ENCODE data around the gene AGTRAP.

AGTRAP gene

GRCh38 chr1:11765661-11766428 is 29.9 kb downstream of the AGTRAP start:
- H3K4me3 ChIP-seq (ENCODE audit: low read depth, low read length), result no peak overlapping the region
- in situ Hi-C loops (cut with HindIII; ENCODE audit: low sequenced_read_pairs), result no loop called here
- DNase-seq (ENCODE audit: low read depth), result no peak
- no peak for TF ChIP-seq CTCF (IDR thresholded peaks at IDR 0.05; ENCODE audit: low read depth, low read length, missing control alignments)

- DNase-seq (ENCODE audit: low read depth), result no peak
- in situ Hi-C loops (cut with HindIII; ENCODE audit: low sequenced_read_pairs), result no loop called here
- H3K4me3 ChIP-seq (ENCODE audit: low read depth, low read length), result no peak overlapping the region
- TF ChIP-seq CTCF (IDR thresholded peaks at IDR 0.05; ENCODE audit: low read depth, low read length, missing control alignments), result no peak
Measured at GRCh38 chr1:11766429-11766776, 30.5 kb downstream of the AGTRAP start.

DNA sequence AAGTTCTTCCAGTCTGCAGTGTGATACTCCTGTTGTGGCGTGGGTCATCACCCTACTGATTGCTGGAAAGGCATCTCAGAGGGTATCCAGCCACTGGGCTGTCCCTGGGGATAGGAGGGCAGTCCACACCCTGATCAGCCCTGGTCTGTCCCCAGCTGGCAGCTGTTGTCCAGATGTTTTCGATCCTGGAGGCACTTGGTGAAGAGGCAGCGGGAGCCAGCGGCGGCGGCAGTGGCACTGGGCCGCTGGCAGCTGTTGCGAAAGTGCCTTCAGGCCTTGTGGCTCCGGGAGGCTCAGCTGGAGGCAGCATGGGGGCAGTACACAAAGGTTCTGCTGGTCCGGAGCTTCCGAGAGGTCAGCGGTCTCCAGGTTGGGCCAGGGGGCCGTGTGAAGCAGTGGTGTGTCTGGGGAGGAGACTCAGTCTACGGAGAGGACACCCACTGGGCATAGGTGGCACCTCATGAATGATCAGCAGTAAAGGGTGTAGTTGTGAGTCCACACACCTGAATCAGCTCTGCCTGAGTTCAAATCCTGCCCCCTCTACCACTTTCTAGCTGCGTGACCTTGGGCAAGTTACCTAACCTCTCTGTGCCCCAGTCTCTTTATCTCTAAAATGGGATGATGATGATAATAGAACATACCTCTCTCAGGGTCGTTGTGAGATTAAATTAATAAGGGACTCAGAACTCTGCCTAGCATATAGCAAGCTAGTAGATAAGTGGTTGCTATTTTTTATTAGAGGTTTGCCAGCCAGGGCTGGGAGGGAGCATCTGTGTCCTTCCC is 32.2 kb downstream of the AGTRAP start:
- in situ Hi-C loops (cut with HindIII; ENCODE audit: low sequenced_read_pairs), result no loop called here
- no peak for TF ChIP-seq CTCF (IDR thresholded peaks at IDR 0.05; ENCODE audit: low read depth, low read length, missing control alignments)
- DNase-seq (ENCODE audit: low read depth), result no peak
- no peak overlapping the region for H3K4me3 ChIP-seq (ENCODE audit: low read depth, low read length)

GRCh38 chr1:11768821-11769220 is 32.9 kb downstream of the AGTRAP start:
- DNase-seq (ENCODE audit: low read depth), result no peak
- in situ Hi-C loops (cut with HindIII; ENCODE audit: low sequenced_read_pairs), result no loop called here
- no peak overlapping the region for H3K4me3 ChIP-seq (ENCODE audit: low read depth, low read length)
- no peak for TF ChIP-seq CTCF (IDR thresholded peaks at IDR 0.05; ENCODE audit: low read depth, low read length, missing control alignments)

DNA sequence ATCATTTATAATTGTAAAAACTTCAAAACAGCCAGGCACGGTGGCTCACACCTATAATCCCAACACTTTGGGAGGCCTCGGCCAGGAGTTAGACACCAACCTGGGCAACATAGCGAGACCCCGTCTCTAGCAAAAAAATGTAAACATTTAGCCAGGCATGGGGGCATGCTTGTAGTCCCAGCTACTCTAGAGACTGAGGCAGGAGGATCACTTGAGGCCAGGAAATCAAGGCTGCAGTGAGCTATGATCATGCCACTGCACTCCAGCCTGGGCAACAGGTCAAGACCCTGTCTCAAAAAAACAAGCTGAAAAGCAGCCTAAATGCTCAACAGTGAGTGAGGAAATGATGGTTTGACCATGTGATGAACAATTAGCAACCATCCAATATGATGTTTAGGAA is 33.3 kb downstream of the AGTRAP start:
- no peak for DNase-seq (ENCODE audit: low read depth)
- H3K4me3 ChIP-seq (ENCODE audit: low read depth, low read length), result no peak overlapping the region
- in situ Hi-C loops (cut with HindIII; ENCODE audit: low sequenced_read_pairs), result no loop called here
- no peak for TF ChIP-seq CTCF (IDR thresholded peaks at IDR 0.05; ENCODE audit: low read depth, low read length, missing control alignments)

DNA sequence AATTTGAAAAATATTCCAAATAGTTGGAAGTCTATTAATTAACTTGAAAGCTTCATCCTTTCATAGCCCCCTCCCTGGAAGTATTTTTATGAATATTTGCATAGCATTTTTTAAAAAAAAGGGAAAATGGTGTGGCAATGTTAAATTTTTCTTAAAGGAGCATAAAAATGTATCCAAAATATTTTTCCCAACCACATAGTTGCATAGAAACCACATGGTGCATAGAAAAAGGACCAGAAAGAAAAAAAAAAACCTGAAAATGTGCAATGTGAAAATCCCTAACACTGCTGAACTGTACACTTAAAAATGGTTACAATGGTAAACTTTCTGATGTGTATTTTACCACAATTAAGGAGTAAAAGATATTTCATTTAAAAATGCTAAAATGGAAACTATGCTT is 34.1 kb downstream of the AGTRAP start:
- no peak for TF ChIP-seq CTCF (IDR thresholded peaks at IDR 0.05; ENCODE audit: low read depth, low read length, missing control alignments)
- no peak for DNase-seq (ENCODE audit: low read depth)
- H3K4me3 ChIP-seq (ENCODE audit: low read depth, low read length), result no peak overlapping the region
- in situ Hi-C loops (cut with HindIII; ENCODE audit: low sequenced_read_pairs), result loop anchor here (5.0 kb wide), 2 partner anchors 53 to 97 kb away; no protein-coding TSS in a partner anchor
